ENCODE data around the gene LYG1. TPM values are rescaled to one million over a fixed set of nuclear protein-coding genes. Genes with fewer than 3 reads are reported as not detected.
"Not testable (repeated sequence)": the region's sequence is repeated elsewhere in the genome, so short reads cannot be mapped to it uniquely, and the experiment has no call there.

Gene LYG1
- total RNA-seq, 1 donor from 2014 or later: 1.5 TPM

- H3K4me1 Mint-ChIP-seq (ENCODE audit: low read depth); H3K9me3 Mint-ChIP-seq; intact Hi-C loops (cut with micrococcal nuclease); H3K27ac Mint-ChIP-seq; H3K27me3 Mint-ChIP-seq (ENCODE audit: insufficient read depth); DNase-seq (ENCODE audit: low spot score); H3K4me3 Mint-ChIP-seq: not testable (repeated sequence)
- H3K36me3 Mint-ChIP-seq (ENCODE audit: low read depth): peaks cover 26% of the 10 kb centered on the region
Observed at GRCh38 chr2:99317873-99318200, 16.8 kb upstream of the LYG1 start.

GRCh38 chr2:99317161-99317872, 16.3 kb upstream of the LYG1 start:
- Mint-ChIP-seq H3K4me1 (ENCODE audit: low read depth) (no peaks in the 10 kb centered on the region), H3K9me3 (no peaks in the 10 kb centered on the region), H3K27me3 (ENCODE audit: insufficient read depth) (no peaks in the 10 kb centered on the region), H3K27ac (no peak overlapping the region), H3K36me3 (ENCODE audit: low read depth) (peaks cover 27% of the 10 kb centered on the region), H3K4me3 (no peak overlapping the region)
- no peak for DNase-seq (ENCODE audit: low spot score)
- intact Hi-C loops (cut with micrococcal nuclease): no loop called here

- Mint-ChIP-seq H3K36me3 (ENCODE audit: low read depth) (peaks cover 8% of the 10 kb centered on the region), H3K27me3 (ENCODE audit: insufficient read depth) (no peaks in the 10 kb centered on the region), H3K9me3 (no peaks in the 10 kb centered on the region), H3K27ac (no peak overlapping the region), H3K4me1 (ENCODE audit: low read depth) (no peaks in the 10 kb centered on the region), H3K4me3 (no peak overlapping the region)
- DNase-seq (ENCODE audit: low spot score): no peak
- intact Hi-C loops (cut with micrococcal nuclease): no loop called here
Observed at GRCh38 chr2:99299580-99299979, 1.4 kb downstream of the LYG1 start.

- no peak overlapping the region for H3K27ac Mint-ChIP-seq
- intact Hi-C loops (cut with micrococcal nuclease): no loop called here
- H3K36me3 Mint-ChIP-seq (ENCODE audit: low read depth): peaks cover 7% of the 10 kb centered on the region
- DNase-seq (ENCODE audit: low spot score): no peak
- H3K9me3 Mint-ChIP-seq: no peaks in the 10 kb centered on the region
- H3K4me3 Mint-ChIP-seq: no peak overlapping the region
- H3K4me1 Mint-ChIP-seq (ENCODE audit: low read depth): no peaks in the 10 kb centered on the region
- H3K27me3 Mint-ChIP-seq (ENCODE audit: insufficient read depth): no peaks in the 10 kb centered on the region
Observed at GRCh38 chr2:99297994-99298393, 3.0 kb downstream of the LYG1 start.

GRCh38 chr2:99285526-99285925, 15.5 kb downstream of the LYG1 start:
- peaks cover 9% of the 10 kb centered on the region for H3K36me3 Mint-ChIP-seq (ENCODE audit: low read depth)
- H3K27ac Mint-ChIP-seq: no peak overlapping the region
- H3K9me3 Mint-ChIP-seq: peaks cover 1% of the 10 kb centered on the region
- H3K4me1 Mint-ChIP-seq (ENCODE audit: low read depth): no peaks in the 10 kb centered on the region
- H3K27me3 Mint-ChIP-seq (ENCODE audit: insufficient read depth): no peaks in the 10 kb centered on the region
- H3K4me3 Mint-ChIP-seq: no peak overlapping the region
- no peak for DNase-seq (ENCODE audit: low spot score)
- intact Hi-C loops (cut with micrococcal nuclease): no loop called here

GRCh38 chr2:99279969-99280695, 20.9 kb downstream of the LYG1 start:
- no peak for DNase-seq (ENCODE audit: low spot score)
- Mint-ChIP-seq H3K9me3 (peaks cover 6% of the 10 kb centered on the region), H3K27ac (no peak overlapping the region), H3K36me3 (ENCODE audit: low read depth) (peaks cover 15% of the 10 kb centered on the region), H3K4me3 (no peak overlapping the region), H3K4me1 (ENCODE audit: low read depth) (no peaks in the 10 kb centered on the region), H3K27me3 (ENCODE audit: insufficient read depth) (no peaks in the 10 kb centered on the region)
- intact Hi-C loops (cut with micrococcal nuclease): no loop called here

- peaks cover 6% of the 10 kb centered on the region for H3K9me3 Mint-ChIP-seq
- no peaks in the 10 kb centered on the region for H3K4me1 Mint-ChIP-seq (ENCODE audit: low read depth)
- H3K4me3 Mint-ChIP-seq: no peak overlapping the region
- H3K27me3 Mint-ChIP-seq (ENCODE audit: insufficient read depth): no peaks in the 10 kb centered on the region
- intact Hi-C loops (cut with micrococcal nuclease): no loop called here
- no peak overlapping the region for H3K27ac Mint-ChIP-seq
- peaks cover 15% of the 10 kb centered on the region for H3K36me3 Mint-ChIP-seq (ENCODE audit: low read depth)
- DNase-seq (ENCODE audit: low spot score): no peak
Observed at GRCh38 chr2:99278793-99279291, 22.2 kb downstream of the LYG1 start.

- H3K4me1 Mint-ChIP-seq (ENCODE audit: low read depth); DNase-seq (ENCODE audit: low spot score); H3K9me3 Mint-ChIP-seq; intact Hi-C loops (cut with micrococcal nuclease); H3K27ac Mint-ChIP-seq; H3K4me3 Mint-ChIP-seq; H3K27me3 Mint-ChIP-seq (ENCODE audit: insufficient read depth): not testable (repeated sequence)
- H3K36me3 Mint-ChIP-seq (ENCODE audit: low read depth): peaks cover 13% of the 10 kb centered on the region
Observed at GRCh38 chr2:99278195-99278765, 22.7 kb downstream of the LYG1 start.

GRCh38 chr2:99275882-99276281, 25.1 kb downstream of the LYG1 start:
- Mint-ChIP-seq H3K4me3 (no peak overlapping the region), H3K36me3 (ENCODE audit: low read depth) (peaks cover 12% of the 10 kb centered on the region), H3K27me3 (ENCODE audit: insufficient read depth) (no peaks in the 10 kb centered on the region), H3K9me3 (peaks cover 23% of the 10 kb centered on the region), H3K4me1 (ENCODE audit: low read depth) (no peaks in the 10 kb centered on the region), H3K27ac (no peak overlapping the region)
- intact Hi-C loops (cut with micrococcal nuclease): no loop called here
- no peak for DNase-seq (ENCODE audit: low spot score)

GRCh38 chr2:99261242-99261641, 39.8 kb downstream of the LYG1 start:
- no peak for DNase-seq (ENCODE audit: low spot score)
- Mint-ChIP-seq H3K27ac (no peak overlapping the region), H3K9me3 (no peaks in the 10 kb centered on the region), H3K36me3 (ENCODE audit: low read depth) (no peaks in the 10 kb centered on the region), H3K4me1 (ENCODE audit: low read depth) (no peaks in the 10 kb centered on the region), H3K4me3 (no peak overlapping the region), H3K27me3 (ENCODE audit: insufficient read depth) (peaks cover 4% of the 10 kb centered on the region)
- intact Hi-C loops (cut with micrococcal nuclease): no loop called here

GRCh38 chr2:99260184-99260583, 40.8 kb downstream of the LYG1 start:
- H3K36me3 Mint-ChIP-seq (ENCODE audit: low read depth): no peaks in the 10 kb centered on the region
- H3K9me3 Mint-ChIP-seq: no peaks in the 10 kb centered on the region
- H3K4me3 Mint-ChIP-seq: no peak overlapping the region
- intact Hi-C loops (cut with micrococcal nuclease): no loop called here
- H3K4me1 Mint-ChIP-seq (ENCODE audit: low read depth): no peaks in the 10 kb centered on the region
- DNase-seq (ENCODE audit: low spot score): no peak
- no peaks in the 10 kb centered on the region for H3K27me3 Mint-ChIP-seq (ENCODE audit: insufficient read depth)
- H3K27ac Mint-ChIP-seq: no peak overlapping the region

- Mint-ChIP-seq H3K9me3 (no peaks in the 10 kb centered on the region), H3K4me1 (ENCODE audit: low read depth) (no peaks in the 10 kb centered on the region), H3K4me3 (no peak overlapping the region), H3K27me3 (ENCODE audit: insufficient read depth) (no peaks in the 10 kb centered on the region), H3K36me3 (ENCODE audit: low read depth) (no peaks in the 10 kb centered on the region), H3K27ac (no peak overlapping the region)
- DNase-seq (ENCODE audit: low spot score): no peak
- intact Hi-C loops (cut with micrococcal nuclease): no loop called here
Observed at GRCh38 chr2:99259465-99259864, 41.5 kb downstream of the LYG1 start.

GRCh38 chr2:99256677-99257076, 44.3 kb downstream of the LYG1 start:
- Mint-ChIP-seq H3K9me3 (no peaks in the 10 kb centered on the region), H3K4me1 (ENCODE audit: low read depth) (no peaks in the 10 kb centered on the region), H3K27ac (no peak overlapping the region), H3K4me3 (no peak overlapping the region), H3K36me3 (ENCODE audit: low read depth) (no peaks in the 10 kb centered on the region), H3K27me3 (ENCODE audit: insufficient read depth) (no peaks in the 10 kb centered on the region)
- no peak for DNase-seq (ENCODE audit: low spot score)
- intact Hi-C loops (cut with micrococcal nuclease): no loop called here

All from activated T-helper 1 cell treated with anti-CD3 and anti-CD28 coated beads, Interleukin-12 subunit alpha, Interleukin-12 subunit beta, Interleukin-2, Interleukin-4 antibody, amounts not matched to agents 30 ng/mL and 10 ng/mL and 1 ng/mL, durations not matched to agents 14 hours and 24 hours and 36 hours (primary cell).